ENCODE data around the gene NAALADL1.

The NAALADL1 gene

DNA sequence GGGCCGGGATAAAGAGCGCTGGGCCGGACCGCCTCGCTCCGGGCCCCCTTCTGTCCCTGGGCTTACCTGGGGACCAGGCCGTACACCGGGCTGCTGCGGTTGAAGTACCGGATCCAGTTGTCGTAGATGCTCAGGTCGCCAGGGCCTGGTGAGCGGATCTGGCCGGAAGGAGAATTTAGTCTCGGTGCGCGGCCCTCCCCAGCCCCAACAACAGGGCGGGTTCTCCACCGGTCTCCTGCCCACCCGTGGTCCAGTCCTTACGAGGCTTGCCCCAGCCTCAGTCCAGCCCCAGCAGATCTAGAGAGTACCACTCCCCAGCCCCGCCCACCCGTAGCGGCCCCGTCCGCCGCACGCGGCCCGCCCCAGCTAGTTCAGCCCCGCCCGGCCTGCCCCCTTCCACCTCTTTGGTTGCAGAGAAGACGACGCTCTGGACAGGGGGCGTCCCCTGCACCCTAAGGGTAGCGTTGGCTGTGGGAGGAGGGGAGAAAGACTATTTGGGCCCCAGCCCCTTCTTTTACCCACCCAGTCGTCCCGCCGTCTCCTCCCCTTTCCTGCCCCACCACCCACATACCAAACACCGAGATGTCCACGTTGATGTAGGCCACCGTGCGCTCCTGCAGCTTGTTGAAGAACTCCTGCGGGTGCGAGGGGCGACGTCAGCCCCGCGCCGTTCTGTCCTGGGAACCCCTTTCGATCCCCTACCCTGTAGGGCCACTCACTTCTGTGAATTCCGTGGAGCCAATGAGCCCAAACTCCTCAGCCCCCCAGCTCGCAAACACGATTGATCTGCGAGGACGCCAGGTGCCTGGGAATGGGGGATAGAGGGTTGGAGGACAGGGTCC is 10.6 kb downstream of the NAALADL1 start:
- TF ChIP-seq, protein P1, sequence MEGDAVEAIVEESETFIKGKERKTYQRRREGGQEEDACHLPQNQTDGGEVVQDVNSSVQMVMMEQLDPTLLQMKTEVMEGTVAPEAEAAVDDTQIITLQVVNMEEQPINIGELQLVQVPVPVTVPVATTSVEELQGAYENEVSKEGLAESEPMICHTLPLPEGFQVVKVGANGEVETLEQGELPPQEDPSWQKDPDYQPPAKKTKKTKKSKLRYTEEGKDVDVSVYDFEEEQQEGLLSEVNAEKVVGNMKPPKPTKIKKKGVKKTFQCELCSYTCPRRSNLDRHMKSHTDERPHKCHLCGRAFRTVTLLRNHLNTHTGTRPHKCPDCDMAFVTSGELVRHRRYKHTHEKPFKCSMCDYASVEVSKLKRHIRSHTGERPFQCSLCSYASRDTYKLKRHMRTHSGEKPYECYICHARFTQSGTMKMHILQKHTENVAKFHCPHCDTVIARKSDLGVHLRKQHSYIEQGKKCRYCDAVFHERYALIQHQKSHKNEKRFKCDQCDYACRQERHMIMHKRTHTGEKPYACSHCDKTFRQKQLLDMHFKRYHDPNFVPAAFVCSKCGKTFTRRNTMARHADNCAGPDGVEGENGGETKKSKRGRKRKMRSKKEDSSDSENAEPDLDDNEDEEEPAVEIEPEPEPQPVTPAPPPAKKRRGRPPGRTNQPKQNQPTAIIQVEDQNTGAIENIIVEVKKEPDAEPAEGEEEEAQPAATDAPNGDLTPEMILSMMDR (IDR thresholded peaks at IDR 0.05), result no peak
- Histone ChIP-seq H3K27ac (peak overlapping the region; percentile 7), H3K4me1 (ENCODE audit: control insufficient read depth in 1 of 2, insufficient read depth in 1 of 2, low read depth in 1 of 2, low read length in 1 of 2) (peaks cover 21 to 23% of the 10 kb centered on the region in 2 experiments), H3K9me3 (no peaks in the 10 kb centered on the region), H3K4me3 (ENCODE audit: low read depth in 1 of 2, low read length in 1 of 2) (peak overlapping the region; percentile 56 to 64), H3K27me3 (peaks cover 5% of the 10 kb centered on the region), H3K36me3 (no peaks in the 10 kb centered on the region)

DNA sequence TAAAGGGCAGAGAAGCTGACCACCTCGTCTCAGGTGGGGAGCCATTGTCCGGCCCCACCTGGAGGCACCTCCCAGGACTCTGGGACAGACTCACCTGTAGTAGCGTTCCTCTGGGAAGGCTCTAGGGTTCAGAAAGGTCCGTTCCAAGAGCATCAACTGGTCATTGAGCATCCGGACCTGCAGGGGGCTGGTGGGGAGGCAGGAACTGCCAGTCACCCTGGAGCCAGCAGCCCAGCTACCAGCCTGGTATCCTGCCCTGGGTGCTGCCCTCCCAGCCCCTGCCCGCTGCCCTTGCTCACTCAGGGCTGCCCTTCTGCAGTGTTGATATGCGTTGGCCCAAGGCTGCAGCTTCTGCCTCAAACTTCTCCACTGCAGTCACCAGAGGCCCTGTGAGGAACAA is 12.6 kb downstream of the NAALADL1 start:
- Histone ChIP-seq H3K9me3 (no peaks in the 10 kb centered on the region), H3K4me1 (ENCODE audit: control insufficient read depth in 1 of 2, insufficient read depth in 1 of 2, low read depth in 1 of 2, low read length in 1 of 2) (peaks cover 31 to 34% of the 10 kb centered on the region in 2 experiments), H3K27me3 (peaks cover 5% of the 10 kb centered on the region), H3K36me3 (no peaks in the 10 kb centered on the region), H3K27ac (no peak overlapping the region), H3K4me3 (ENCODE audit: low read depth in 1 of 2, low read length in 1 of 2) (no peak overlapping the region)
- TF ChIP-seq, protein P1 (IDR thresholded peaks at IDR 0.05), result no peak

DNA sequence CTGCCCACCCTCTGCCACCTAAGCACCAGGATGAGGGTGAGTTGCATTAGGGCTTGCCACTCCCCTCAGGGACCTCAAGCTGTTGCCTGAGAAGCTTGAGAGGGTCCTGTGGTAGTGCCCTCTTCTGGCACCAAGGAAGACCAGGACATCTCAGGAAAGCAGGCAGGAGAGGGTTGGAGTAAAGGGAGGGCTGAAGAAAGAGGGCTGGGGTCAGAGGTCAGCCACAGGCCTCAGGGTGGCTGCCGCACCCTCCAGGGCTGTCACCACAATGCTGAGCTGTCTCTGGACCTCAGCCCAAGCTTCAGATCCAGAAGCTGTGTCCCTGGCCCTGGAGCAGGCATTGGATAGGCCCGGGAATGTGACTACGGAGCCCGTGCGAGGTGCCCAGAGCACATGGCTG is 13.3 kb downstream of the NAALADL1 start:
- Histone ChIP-seq H3K27ac (no peak overlapping the region), H3K4me3 (ENCODE audit: low read depth in 1 of 2, low read length in 1 of 2) (no peak overlapping the region), H3K4me1 (ENCODE audit: control insufficient read depth in 1 of 2, insufficient read depth in 1 of 2, low read depth in 1 of 2, low read length in 1 of 2) (peaks cover 36 to 41% of the 10 kb centered on the region in 2 experiments), H3K9me3 (no peaks in the 10 kb centered on the region), H3K27me3 (peaks cover 5% of the 10 kb centered on the region), H3K36me3 (no peaks in the 10 kb centered on the region)
- TF ChIP-seq, protein P1 (IDR thresholded peaks at IDR 0.05), result no peak

DNA sequence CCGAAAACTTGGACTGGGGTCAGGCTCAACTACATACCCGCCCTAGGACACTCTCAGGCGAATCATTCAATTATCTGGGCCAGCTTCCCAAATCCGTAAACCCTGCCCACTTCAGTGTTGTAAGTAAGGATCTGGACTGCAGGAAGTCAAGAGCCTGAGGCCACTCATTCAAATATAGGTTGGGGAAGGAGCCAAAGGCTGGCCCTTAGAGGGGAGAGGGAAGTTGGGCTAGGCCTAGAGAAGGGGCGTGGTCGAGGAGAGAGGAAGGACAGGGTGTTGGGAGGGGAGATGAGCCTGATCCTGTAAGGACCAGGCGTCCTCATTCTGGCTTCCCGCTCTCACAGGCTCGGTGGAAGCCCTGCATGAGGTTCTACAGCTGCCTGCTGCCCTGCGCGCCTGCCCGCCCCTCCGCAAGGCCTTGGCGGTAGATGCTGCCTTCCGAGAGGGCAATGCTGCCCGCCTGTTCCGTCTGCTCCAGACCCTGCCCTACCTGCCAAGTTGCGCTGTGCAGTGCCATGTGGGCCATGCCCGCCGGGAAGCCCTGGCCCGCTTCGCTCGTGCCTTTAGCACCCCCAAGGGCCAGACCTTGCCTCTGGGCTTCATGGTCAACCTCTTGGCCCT is 14.4 kb downstream of the NAALADL1 start:
- Histone ChIP-seq H3K27ac (peak overlapping the region; percentile 44), H3K9me3 (no peaks in the 10 kb centered on the region), H3K36me3 (no peaks in the 10 kb centered on the region), H3K27me3 (peaks cover 5% of the 10 kb centered on the region), H3K4me1 (ENCODE audit: control insufficient read depth in 1 of 2, insufficient read depth in 1 of 2, low read depth in 1 of 2, low read length in 1 of 2) (peaks cover 36 to 41% of the 10 kb centered on the region in 2 experiments), H3K4me3 (ENCODE audit: low read depth in 1 of 2, low read length in 1 of 2) (no peak overlapping the region)
- TF ChIP-seq, protein P1 (IDR thresholded peaks at IDR 0.05), result no peak

DNA sequence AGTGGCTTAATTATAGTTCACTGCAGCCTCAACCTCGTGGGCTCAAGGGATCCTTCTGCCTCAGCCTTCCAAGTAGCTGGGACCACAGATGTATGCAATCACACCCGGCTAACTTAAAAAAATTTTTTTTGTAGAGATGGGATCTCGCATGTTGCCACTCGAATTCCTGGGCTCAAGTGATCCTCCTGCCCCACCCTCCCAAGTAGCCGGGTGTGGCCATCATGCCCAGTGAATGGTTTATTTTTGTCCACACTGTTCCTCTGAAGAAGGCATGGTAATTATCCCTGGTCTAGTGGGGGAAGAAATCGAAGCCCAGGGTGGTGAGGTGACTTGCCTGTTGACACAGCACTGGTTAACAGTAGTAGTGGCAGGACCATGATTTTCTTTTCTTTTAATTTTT is 15.5 kb downstream of the NAALADL1 start:
- H3K9me3 ChIP-seq, result no peaks in the 10 kb centered on the region
- peaks cover under 1% of the 10 kb centered on the region for H3K27me3 ChIP-seq
- H3K4me3 ChIP-seq (ENCODE audit: low read depth in 1 of 2, low read length in 1 of 2), result no peak overlapping the region
- peaks cover 6% of the 10 kb centered on the region for H3K36me3 ChIP-seq
- peaks cover 32 to 37% of the 10 kb centered on the region in 2 experiments for H3K4me1 ChIP-seq (ENCODE audit: control insufficient read depth in 1 of 2, insufficient read depth in 1 of 2, low read depth in 1 of 2, low read length in 1 of 2)
- H3K27ac ChIP-seq, result no peak overlapping the region
- TF ChIP-seq, protein P1 (IDR thresholded peaks at IDR 0.05), result no peak

All from neutrophil (primary cell).